RKO (cell line): ENCODE results near the gene CYTH3.
A peak's percentile ranks its signal among the peaks of the same experiment; 100 is the strongest.

Source experiments
- DNase-seq: peaks from one replicate; pipeline ENCODE4 v3.0.0-alpha.2; 2016; ENCODE audit warnings: low spot score

The CYTH3 gene

DNA sequence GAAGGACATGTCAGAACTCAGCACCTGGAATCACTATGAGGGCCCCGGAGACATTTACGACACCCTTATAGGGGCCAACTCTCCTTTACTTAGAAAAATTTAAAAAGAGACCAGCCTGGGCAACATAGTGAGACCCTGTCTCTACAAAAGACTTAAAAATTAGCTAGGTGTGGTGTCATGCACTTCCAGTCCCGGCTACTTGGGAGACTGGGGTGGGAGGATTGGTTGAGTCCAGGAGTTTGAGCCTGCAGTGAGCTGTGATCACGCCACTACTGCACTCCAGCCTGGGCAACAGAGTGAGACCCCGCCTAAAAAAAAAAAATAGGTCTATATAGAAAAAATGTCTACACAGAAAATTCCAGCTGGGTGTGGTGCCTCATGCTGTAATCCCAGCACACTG lies 7.5 kb upstream of the CYTH3 start:
- no peak for DNase-seq

DNA sequence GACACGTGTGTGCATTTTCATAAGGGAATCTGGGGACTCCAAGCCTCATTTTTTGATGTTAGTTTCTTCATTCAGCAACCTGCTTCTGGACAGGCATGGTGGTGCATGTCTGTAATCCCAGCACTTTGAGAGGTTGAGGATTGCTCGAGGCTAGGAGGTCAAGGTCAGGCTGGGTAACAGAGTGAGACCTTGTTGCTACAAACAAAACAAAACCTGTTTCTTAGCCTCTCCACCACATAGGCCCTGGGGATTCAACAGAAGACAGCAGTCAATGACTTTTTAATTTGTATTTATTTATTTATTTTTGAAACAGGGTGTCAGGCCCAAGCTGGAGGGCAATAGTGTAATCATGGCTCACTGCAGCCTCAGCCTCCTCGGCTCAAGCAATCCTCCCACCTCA lies 6.9 kb upstream of the CYTH3 start:
- no peak for DNase-seq

DNA sequence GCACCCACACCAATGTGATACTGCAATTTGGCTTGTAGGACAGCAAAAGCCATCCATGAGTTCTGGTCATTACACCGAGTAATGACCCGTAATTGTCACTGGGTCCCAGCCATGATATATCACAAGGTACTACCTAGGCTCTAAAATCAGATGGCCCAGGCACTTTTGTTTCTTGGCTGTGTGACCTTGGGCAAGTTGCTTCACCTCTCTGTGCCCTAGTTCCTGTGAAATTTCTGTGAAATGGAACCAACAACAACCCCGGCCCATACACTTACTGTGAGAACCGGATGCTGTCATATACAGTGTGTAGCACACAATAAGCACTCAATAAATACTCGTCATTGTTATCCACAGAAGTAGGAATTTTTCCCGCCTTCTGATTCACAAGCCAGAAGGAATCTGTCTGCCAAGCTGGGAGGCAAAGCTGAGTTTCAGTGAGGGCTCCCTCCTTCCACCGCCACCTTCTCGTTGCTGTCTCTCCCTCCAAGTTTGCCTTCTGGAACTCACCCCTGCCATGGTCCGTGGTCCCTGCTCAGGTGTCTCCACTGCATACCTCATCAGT lies 6.4 kb upstream of the CYTH3 start:
- DNase-seq = no peak

DNA sequence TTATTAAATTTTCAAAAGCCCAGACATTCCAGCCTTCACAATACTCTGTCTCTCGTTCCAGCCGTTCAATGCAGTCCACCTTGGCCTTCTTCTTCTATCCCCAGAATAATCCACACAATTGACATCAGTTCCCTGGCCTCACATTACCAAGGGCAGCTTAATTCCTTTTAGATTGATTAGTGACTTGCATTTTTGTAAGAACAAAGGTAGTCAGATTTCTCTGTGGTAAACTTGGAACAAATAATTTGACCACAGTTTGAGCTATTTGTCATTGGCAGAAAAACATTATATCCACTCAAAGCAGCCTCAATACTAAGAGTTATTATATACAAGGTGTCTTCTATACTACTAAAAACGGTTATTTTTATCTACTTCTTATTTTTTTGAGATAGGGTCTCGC lies 5.1 kb upstream of the CYTH3 start:
- DNase-seq = no peak

DNA sequence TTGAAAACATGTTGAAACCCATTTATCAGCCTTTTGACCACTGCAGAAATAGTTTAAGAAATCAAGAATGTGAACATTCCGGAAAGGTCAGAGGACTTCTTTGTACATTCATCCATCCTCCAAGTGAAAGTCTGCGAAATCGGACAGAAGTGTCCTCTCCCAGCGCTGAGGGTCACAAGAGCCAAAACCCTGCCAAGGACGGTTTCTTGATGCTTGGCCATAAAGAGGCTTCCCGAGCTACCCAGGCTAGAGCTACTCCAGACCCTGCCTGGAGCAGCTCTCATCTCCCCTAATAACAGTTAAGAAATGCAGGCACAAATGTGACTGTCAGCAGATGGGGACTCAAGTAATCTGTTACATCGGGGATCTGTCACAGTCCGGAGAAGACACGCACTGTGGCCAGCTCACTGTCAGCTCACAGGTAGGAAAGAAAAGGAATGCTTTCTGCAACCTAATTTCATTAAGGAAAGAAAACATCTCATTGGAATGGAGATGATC lies 4.5 kb upstream of the CYTH3 start:
- DNase-seq = no peak

DNA sequence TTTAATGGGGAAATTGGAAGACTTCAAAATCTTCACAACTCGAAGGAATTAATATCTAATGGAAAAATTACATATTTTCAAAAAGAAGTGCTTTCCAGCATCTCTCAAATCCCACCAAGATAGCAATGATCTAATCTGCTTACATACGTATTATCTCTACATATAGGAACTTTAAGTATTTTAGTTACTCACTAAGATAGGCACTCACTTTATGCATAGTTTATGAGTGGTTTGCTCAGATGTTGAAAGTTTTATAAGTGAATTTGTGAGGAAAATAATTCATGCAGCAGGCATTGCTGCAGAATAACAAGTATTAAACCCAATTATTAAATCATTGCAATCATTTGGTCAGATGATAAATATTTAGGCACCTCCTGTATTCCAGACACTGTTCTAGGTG lies 2.3 kb upstream of the CYTH3 start:
- DNase-seq = no peak

DNA sequence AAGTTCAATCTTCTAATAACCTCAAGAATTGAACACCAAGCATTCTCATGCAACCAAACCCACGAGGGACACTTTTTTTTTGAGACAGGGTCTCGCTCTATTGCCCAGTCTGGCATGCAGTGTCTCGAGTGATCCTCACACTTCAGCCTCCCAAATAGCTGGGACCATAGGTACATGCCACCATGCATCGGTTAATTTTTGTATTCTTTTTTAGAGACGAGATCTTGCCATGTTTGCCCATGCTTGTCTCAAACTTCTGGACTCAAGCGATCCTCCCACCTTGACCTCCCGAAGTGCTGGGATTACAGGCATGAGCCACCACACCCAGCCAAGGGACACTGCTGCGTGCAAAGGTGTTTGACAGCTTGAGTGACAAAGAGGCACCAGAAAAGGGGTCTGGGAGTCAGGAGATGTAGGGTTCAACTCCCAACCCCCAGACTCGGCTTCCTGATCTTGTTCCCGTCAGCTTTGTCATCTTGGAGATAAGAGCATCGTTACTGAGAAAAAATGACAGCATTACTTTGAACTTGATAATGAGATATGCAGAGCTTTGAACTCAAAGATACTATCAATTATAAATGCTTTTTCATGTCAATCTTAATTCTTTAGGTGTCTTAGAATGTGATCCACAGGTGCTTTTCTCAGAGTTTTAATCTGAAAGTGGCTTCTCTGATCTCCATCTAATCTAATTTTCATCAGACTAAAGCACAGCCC lies 1.6 kb upstream of the CYTH3 start:
- no peak for DNase-seq

DNA sequence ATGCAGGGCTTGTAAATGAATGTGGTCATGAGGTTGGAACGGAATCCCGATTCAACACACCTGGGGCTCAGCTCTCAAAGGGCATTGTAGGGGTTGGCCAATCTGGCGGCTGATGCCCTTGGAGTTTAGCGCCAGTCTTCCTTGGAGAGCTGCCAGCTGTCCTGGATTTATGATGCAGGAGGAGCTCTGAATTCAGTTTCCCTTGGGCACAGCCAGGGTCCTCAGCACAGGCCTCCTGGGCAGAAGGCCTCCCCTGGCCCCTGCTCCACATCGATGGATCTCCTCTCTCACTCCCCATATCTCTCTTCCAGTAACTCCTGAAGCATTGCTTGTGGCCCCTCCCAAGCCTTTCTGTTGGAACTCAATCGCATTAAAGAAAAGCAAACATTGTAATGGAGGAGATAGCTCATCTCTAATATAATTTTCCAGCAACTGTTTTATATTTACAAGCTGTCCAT lies 985 bp upstream of the CYTH3 start:
- DNase-seq = no peak

DNA sequence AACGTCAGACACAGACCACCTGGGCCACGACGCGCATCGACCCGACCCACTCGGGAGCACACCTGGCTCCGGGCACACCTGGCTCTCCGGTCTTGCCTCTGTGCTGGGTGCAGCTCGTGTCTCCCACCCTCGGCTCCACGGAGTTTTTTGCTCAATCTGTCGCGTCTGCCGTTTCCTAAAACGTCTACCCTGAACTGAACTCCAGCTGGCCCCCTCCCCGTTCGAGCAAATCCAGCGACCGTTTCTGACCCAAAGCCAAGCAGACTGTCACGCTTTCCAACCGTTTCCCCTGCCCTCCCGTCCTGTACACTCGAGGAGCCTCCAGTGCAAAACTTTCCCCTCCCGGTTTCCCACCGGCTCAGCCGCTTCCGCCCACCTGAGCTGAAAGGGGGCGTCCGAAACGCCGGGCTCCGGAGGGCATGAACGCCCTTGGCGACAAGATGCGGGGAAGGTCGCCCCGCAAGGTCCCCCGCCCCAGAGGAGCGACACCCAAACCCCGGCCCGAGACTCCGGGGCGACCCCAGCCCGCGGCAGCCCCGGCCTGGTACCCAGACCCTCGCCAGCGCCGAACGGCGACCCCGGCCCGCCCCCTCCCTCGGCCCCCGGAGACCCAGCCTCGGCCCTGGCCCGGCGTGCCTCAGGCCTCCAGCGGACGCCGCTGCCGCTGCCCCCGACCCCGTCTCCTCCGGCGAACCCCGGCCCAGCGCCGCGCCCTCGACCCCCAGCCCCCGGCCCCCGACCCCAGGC lies 557 bp downstream of the CYTH3 start:
- no peak for DNase-seq

DNA sequence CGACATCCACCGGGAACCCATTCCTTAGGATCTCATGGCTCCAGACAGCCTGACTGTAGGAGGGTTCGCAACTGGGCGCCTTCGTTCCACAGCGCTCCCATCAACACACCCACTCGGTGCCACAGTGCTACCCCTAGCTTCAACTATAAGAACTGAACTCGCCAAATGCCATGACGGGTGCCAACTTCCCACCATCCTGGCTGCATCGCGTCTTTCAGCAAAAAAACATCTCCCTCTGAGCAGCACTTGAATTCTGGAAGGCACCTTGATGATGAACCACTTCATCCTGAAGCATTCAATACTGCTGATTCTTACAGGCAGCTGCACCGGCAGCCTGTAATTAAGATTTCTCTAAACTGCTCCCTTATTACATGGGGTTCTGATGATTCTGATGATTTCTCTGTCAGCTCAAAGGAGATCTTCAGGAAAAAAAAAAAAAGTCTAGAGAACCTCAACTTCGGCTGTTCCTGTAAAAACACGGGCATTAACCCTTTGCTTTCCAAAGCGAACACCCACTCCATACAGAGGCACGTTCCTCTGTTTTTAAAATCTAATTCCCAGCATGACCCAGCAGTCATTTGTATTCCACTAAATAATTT lies 1.3 kb downstream of the CYTH3 start:
- DNase-seq = peak; percentile 52

DNA sequence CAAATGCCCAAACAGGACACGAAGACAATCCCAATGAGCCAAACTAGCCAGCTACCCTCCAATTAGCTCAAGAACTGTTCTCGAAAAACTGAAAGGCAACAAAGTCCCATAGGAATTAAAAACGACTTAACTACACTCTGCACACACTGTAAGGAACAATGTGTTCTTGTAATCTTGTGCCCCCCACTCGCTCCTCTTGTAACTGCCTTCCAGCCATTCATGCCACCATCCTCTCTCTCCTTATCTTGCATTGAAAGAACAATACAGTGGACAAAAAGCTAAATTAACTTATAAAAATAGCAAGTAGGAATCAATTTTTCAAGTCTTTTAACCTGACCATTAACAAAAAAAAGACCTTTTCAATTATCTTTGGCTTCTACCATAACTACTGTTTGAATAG lies 2.9 kb downstream of the CYTH3 start:
- no peak for DNase-seq

DNA sequence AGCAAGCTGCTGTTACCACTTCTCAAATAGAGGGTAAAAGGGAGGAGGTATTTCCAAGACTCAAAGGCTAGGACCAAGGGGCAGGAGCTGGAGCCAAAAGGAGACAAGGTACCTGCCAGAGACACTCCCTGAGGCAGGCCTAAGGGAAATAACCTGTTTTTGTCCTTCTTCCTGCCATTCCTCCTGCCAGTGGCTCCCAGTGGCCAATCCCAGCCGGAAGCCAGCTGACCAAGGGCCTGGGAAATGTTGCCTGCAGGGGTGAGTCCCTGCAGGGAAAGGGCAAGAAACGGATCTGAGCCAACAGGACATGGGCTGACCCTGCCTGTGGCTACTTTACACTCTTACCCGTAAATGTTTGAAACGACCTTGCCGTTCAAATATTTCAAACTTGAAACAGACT lies 3.5 kb downstream of the CYTH3 start:
- DNase-seq = no peak

DNA sequence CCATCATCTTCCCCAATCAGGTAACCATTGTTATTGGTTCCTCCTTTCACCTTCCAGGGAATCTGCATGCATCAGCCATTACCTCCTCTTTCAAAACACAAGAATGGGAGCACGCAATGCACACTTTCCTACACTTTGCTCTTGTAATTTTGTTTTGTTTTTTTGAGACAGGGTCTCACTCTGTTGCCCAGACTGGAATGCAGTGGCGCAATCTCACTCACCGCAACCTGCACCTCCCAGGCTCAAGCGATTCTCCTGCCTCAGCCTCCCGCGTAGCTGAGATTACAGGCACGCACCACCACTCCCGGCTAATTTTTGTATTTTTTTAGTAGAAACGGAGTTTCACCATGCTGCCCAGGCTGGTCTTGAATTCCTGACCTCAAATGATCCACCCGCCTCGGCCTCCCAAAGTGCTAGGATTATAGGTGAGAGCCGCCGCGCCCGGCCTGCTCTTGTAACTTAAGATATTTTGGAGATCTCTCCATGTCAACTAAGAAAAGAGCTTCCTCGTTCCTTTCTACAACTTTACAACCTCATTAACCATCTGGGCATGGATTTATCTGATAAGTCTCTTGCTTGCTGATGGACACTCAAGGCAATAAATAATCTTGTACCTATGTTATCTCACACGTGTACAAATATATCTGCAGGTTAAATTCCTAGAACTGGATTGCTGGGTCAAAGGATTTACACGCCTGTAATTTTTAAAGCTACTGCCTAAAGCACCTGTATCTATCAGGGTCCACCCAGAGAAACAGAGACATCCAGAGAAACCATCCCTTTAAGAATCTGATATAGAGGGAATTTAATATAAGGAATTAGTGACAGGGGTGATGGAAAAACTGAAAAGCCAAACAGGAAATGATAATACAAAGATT lies 4.2 kb downstream of the CYTH3 start:
- no peak for DNase-seq

DNA sequence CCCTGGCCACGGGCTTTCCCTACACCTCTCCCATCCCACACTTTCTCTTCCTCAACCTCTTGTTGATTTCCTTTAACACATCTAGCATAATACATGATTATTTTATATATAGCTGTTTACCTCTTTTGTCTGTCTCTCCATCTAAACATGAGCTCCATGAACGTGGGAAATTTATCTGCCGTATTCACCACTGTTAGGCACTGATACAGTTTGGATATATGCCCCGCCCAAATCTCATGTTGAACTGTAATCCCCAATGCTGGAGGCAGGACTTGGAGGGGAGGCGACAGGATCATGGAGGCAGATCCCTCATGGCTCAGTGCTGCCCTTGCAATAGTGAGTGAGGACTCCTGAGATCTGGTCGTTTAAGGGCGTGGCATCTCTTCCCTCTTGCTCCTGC lies 5.7 kb downstream of the CYTH3 start:
- DNase-seq = no peak

DNA sequence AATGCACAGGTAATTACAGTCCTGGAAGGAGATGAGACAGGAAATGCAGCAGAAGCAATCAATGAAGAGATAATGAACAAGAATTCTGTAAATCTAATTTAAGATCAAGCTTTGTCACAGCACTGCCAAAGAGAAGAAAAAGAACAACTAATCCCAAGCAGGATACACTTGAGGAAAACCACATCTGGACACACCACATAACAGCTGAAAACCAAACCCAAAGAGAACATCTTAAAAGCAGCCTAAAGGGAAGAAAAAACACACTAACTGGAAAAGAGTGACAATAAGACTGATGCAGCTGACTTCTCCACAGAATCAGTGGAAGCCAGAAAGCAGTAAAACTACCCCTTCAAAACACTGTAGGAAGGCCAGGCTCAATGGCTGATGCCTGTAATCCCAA lies 10.2 kb downstream of the CYTH3 start:
- DNase-seq = no peak

DNA sequence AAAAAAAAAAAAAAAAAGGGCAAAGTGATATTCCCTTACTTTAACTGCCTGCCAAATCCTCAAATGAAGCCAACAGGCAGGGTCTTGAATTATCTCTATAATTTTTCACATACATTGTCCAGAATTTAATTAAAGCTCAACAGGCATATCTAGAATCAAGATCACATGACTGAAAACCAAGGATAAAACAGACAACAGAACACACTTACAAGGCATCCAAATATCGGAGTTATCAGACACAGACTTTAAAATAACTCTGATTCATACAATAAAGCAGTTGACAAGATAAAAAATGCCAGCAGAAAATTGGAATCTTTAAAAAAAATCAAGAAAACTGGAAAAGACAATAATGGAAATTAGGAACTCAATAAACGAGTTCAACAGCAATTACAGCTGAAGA lies 10.7 kb downstream of the CYTH3 start:
- DNase-seq = no peak

DNA sequence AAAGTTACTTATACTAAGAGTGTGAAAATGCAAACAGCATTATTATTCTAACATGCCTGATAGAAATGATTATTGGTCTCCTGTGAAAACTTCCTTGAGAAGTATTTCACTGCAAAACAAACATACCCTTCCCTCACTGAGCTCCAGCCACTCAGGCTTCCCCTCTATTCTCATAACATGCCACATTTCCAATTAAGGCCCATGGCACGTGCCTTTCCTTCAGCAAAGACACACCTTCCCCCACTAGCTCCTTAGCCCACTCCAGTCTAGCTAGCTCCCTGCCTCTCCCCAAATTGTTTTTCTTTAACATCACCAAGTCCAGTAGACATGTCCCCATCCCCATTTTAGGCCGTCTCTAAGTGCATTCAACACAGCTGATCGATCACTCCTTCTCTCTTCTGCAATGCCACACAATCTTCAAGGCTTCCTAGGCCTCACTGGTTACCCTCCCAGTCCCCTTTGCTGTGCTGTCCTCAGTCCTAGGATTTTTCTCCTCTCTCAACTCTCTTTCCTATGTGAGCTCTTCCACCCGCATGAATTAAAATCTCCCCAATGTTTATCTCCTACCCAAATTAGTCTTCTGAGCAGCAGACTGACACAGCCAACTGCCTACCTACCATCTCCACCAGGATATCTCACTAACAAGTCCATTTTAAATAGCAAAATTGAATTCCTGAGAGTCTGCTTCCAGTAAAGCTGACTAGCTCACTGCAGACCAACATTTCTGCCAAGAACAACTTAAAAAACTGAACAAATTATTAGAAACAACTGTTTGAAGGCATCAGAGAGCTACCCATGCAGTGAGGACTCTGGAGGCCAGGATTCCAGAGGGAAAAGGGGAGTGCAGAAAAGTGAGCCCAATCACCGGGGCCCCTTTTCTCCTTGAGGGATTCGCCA lies 11.9 kb downstream of the CYTH3 start:
- no peak for DNase-seq

DNA sequence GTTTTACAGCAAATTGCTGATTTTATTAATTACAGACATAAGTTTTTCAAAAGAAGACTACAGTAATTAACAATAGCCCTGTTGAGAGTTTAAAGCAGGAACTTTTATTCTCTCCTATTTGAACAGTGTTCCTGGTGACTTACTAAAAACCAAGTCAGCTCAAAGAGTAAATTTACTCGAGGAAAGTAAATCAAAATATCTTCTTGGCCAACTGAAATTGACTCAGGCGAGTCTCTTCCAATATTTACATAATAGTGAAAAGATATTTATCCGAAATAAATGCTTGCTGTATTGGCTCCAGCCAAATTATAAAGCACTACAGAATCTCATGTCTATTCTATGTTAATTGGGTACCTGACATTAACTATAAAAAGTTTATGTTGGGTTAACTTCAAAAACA lies 13.2 kb downstream of the CYTH3 start:
- DNase-seq = no peak

DNA sequence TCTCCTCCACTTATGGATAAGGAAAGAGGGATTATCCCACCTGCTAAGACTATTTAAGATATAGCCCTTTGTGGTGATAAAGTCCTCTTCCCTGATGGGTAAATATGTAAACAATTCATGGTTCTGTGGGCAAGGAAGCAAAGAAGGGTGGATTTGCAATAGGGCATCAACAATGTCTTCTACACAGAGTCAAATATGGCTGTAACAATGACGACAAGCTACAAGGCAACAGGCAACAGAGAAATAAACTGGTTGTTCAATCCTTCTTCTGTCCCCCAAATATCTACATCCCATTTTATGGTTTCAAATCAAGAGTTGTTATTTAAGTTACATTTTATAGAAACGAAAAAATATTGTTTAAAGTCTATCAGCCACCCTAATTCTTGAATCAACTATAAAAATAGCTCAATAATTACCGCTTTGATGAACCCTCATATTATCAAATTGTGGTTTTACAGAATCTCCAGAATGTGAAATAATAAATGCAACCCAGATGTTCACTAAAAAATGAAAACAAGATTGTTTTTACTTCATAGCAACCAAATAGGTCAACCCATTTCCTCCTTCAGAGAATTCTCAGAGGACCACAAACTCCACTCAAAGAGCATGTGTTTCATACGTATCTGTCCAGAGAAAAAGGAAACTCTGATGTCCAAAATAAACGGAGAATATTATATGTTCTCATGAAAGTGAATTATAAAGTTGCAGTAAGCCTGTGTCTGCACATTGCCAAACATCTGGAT lies 13.8 kb downstream of the CYTH3 start:
- DNase-seq = no peak

DNA sequence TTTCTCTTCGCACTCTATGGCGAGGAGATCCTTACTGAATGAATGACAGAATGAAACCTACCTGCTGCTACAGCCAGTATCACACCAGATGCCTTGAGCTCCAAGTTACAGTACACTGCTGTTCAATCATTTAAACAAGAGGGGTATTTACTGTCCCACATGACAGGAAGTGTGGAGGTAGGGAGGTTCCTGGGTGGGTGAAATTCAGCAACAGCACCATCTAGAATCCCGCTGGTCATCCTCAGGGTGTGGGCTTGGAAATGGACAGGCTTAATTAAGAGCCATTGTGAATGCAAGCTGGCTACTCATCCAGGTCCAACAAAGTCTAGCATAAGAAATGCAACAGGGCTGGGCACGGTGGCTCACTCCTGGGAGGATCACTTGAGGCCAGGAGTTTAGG lies 14.7 kb downstream of the CYTH3 start:
- DNase-seq = no peak
